Measurements from ENCODE around the gene GRK2. TPM values are rescaled to one million over a fixed set of nuclear protein-coding genes. Genes with fewer than 3 reads are reported as not detected.
"Not testable (repeated sequence)": the region's sequence is repeated elsewhere in the genome, so short reads cannot be mapped to it uniquely, and the experiment has no call there.

Gene GRK2
- total RNA-seq, 1 experiment from 2014 or later: 92.6 TPM

GRCh38 chr11:67255864-67256263 is 10.4 kb upstream of the GRK2 start:
- TF ChIP-seq CTCF (conservative IDR thresholded peaks at IDR 0.05; ENCODE audit: low read depth, low read length) (no peak), EZH2 (IDR thresholded peaks at IDR 0.05; ENCODE audit: borderline replicate concordance, low read depth, low read length, poor library complexity, severe bottlenecking) (no peak)
- POLR2A ChIA-PET (ENCODE audit: low non-redundant PET): no interaction called here
- Histone ChIP-seq H3K4me3 (ENCODE audit: low read depth, low read length, poor library complexity, severe bottlenecking) (no peak overlapping the region), H3K27me3 (replicated peaks; ENCODE audit: insufficient read depth, low read depth, low read length, poor library complexity) (no peaks in the 10 kb centered on the region), H3K4me1 (ENCODE audit: insufficient read depth, low read length, poor library complexity, severe bottlenecking) (no peaks in the 10 kb centered on the region), H3K9me3 (ENCODE audit: low read depth, low read length, poor library complexity, severe bottlenecking) (no peaks in the 10 kb centered on the region), H3K36me3 (ENCODE audit: insufficient read depth, low read length, poor library complexity, severe bottlenecking) (peaks cover 54% of the 10 kb centered on the region), H3K27ac (ENCODE audit: low read depth, low read length, poor library complexity, severe bottlenecking) (no peak overlapping the region)
- CTCF ChIA-PET: no interaction called here
- no TSS peak for BruUV-seq (replicated peaks)
- intact Hi-C loops (cut with micrococcal nuclease; ENCODE audit: unreplicated experiment): loop anchor here (10.0 kb wide), 1 partner anchor 201 kb away; the partner anchor contains the start of gene RHOD
- no peak for DNase-seq (ENCODE audit: low spot score)

GRCh38 chr11:67256477-67257135 is 9.7 kb upstream of the GRK2 start:
- Histone ChIP-seq H3K9me3 (ENCODE audit: low read depth, low read length, poor library complexity, severe bottlenecking) (no peaks in the 10 kb centered on the region), H3K36me3 (ENCODE audit: insufficient read depth, low read length, poor library complexity, severe bottlenecking) (peaks cover 47% of the 10 kb centered on the region), H3K4me3 (ENCODE audit: low read depth, low read length, poor library complexity, severe bottlenecking) (no peak overlapping the region), H3K4me1 (ENCODE audit: insufficient read depth, low read length, poor library complexity, severe bottlenecking) (peaks cover 5% of the 10 kb centered on the region), H3K27ac (ENCODE audit: low read depth, low read length, poor library complexity, severe bottlenecking) (peak overlapping the region; percentile 59), H3K27me3 (replicated peaks; ENCODE audit: insufficient read depth, low read depth, low read length, poor library complexity) (no peaks in the 10 kb centered on the region)
- CTCF ChIA-PET: no interaction called here
- intact Hi-C loops (cut with micrococcal nuclease; ENCODE audit: unreplicated experiment): loop anchor here (10.0 kb wide), 1 partner anchor 202 kb away; the partner anchor contains the start of gene RHOD
- TF ChIP-seq CTCF (conservative IDR thresholded peaks at IDR 0.05; ENCODE audit: low read depth, low read length): no peak
- TF ChIP-seq EZH2 (IDR thresholded peaks at IDR 0.05; ENCODE audit: borderline replicate concordance, low read depth, low read length, poor library complexity, severe bottlenecking): no peak
- no peak for DNase-seq (ENCODE audit: low spot score)
- no TSS peak for BruUV-seq (replicated peaks)
- POLR2A ChIA-PET (ENCODE audit: low non-redundant PET): no interaction called here

- Histone ChIP-seq H3K4me1 (ENCODE audit: insufficient read depth, low read length, poor library complexity, severe bottlenecking) (peaks cover 16% of the 10 kb centered on the region), H3K4me3 (ENCODE audit: low read depth, low read length, poor library complexity, severe bottlenecking) (no peak overlapping the region), H3K36me3 (ENCODE audit: insufficient read depth, low read length, poor library complexity, severe bottlenecking) (peaks cover 9% of the 10 kb centered on the region), H3K27me3 (replicated peaks; ENCODE audit: insufficient read depth, low read depth, low read length, poor library complexity) (no peaks in the 10 kb centered on the region), H3K9me3 (ENCODE audit: low read depth, low read length, poor library complexity, severe bottlenecking) (no peaks in the 10 kb centered on the region), H3K27ac (ENCODE audit: low read depth, low read length, poor library complexity, severe bottlenecking) (no peak overlapping the region)
- POLR2A ChIA-PET (ENCODE audit: low non-redundant PET): no interaction called here
- TF ChIP-seq EZH2 (IDR thresholded peaks at IDR 0.05; ENCODE audit: borderline replicate concordance, low read depth, low read length, poor library complexity, severe bottlenecking) (no peak), CTCF (conservative IDR thresholded peaks at IDR 0.05; ENCODE audit: low read depth, low read length) (no peak)
- DNase-seq (ENCODE audit: low spot score): no peak
- BruUV-seq (replicated peaks): no TSS peak
- intact Hi-C loops (cut with micrococcal nuclease; ENCODE audit: unreplicated experiment): no loop called here
- CTCF ChIA-PET: no interaction called here
Observed at GRCh38 chr11:67260406-67260805, 5.9 kb upstream of the GRK2 start.

GRCh38 chr11:67260885-67261639 is 5.2 kb upstream of the GRK2 start:
- H3K9me3 ChIP-seq (ENCODE audit: low read depth, low read length, poor library complexity, severe bottlenecking); H3K36me3 ChIP-seq (ENCODE audit: insufficient read depth, low read length, poor library complexity, severe bottlenecking); H3K27me3 ChIP-seq (replicated peaks; ENCODE audit: insufficient read depth, low read depth, low read length, poor library complexity); BruUV-seq (replicated peaks); H3K27ac ChIP-seq (ENCODE audit: low read depth, low read length, poor library complexity, severe bottlenecking); intact Hi-C loops (cut with micrococcal nuclease; ENCODE audit: unreplicated experiment): not testable (repeated sequence)
- peaks cover 22% of the 10 kb centered on the region for H3K4me1 ChIP-seq (ENCODE audit: insufficient read depth, low read length, poor library complexity, severe bottlenecking)
- DNase-seq (ENCODE audit: low spot score): peak; percentile 73
- POLR2A ChIA-PET (ENCODE audit: low non-redundant PET): interaction anchor here (0.7 kb wide), 1 partner anchor 369 kb away, joined by 3 read pairs; the partner anchor contains the start of gene NUDT8
- CTCF ChIA-PET: interaction anchor here (0.6 to 3.2 kb wide), 8 partner anchors 9 to 144 kb away, joined by 3 to 76 read pairs (median 6); no protein-coding TSS in a partner anchor
- H3K4me3 ChIP-seq (ENCODE audit: low read depth, low read length, poor library complexity, severe bottlenecking): peak overlapping the region; percentile 38

Measured in A673 (cell line).